Hematopoietic multipotent progenitor cell treated with erythropoietin and hydrocortisone succinate and interleukin-3 and kit ligand, for 17 days (in vitro differentiated cells): ENCODE measurements around the gene P3H3.
"Not testable (repeated sequence)": the region's sequence is repeated elsewhere in the genome, so short reads cannot be mapped to it uniquely, and the experiment has no call there.

Experiments
- DNase-seq: peaks from one replicate; pipeline ENCODE4 v3.0.0-alpha.2; 2015; ENCODE audit warnings: low spot score

Gene P3H3

GRCh38 chr12:6846316-6846869 lies 18.2 kb downstream of the P3H3 start:
- no peak for DNase-seq

- DNase-seq = no peak
Observed at GRCh38 chr12:6847676-6848075, 19.5 kb downstream of the P3H3 start.

- DNase-seq = no peak
Observed at GRCh38 chr12:6849427-6849826, 21.2 kb downstream of the P3H3 start.

GRCh38 chr12:6849976-6850560 lies 21.9 kb downstream of the P3H3 start:
- DNase-seq = no peak

DNA sequence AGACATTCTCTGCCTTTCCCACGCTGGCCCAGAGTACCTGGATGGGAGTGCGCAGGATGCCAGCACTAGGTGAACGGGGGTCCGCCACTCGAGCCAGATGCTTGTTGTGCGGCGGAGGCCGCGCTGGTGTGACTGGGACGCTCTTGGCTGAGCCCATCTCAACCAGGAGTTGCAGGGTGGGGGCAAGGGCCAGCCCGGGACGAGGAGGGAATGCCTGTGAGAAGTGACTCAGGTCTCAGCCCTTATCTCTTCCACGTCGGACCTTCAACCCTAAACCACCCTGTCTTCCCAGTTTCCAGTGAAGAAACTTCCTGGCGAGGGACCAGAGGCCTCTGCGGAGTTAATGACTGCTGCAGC lies 22.6 kb downstream of the P3H3 start:
- no peak for DNase-seq

DNA sequence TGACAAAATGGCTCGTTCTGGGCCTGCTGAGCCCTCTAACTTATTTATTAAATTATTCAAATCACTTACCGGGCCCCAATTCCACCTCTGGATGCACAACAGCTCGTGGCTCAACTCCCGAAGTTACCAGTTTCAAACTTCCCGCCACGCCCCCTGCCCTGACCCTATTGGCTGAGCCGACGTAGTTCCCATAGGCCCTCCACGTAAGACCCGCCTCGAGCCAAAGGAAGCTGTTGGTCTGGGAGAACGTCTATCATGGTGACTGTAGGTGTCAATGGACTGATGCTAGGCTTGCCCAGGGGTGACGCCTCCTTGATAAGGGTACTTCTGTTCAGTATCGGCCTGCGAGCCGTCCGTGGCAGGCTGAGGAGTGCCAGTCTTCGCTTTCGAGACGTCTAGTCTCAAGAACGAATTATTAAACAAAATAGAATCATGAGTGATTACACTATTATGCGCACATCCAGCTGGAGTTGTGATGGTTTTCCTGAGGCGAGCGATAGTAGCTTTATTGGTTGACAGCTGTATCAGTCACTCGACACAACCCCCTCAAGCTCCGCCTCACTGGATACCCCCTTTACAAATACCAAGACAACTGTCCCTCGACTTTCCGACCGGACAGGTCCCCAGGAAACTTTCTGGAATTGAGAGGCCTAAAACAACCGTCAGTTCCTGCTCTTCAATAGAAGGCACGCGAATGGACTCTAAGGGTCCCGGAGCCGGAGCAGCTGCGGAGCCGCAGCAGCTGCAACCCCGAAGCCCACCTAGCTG lies 23.1 kb downstream of the P3H3 start, which contains the start of gene CDCA3:
Gene CDCA3, minus strand, starts transcription at position 134 of the 768 bp plus-strand sequence. CDS start 334 bp downstream, outside the sequence.
- peak; percentile 98 for DNase-seq

- peak; percentile 99 for DNase-seq
Observed at GRCh38 chr12:6851921-6852650, 23.9 kb downstream of the P3H3 start, which contains the start of gene USP5. Gene USP5 (plus strand): TSS chr12:6852150. CDS start chr12:6852180, 30 bp downstream.

DNA sequence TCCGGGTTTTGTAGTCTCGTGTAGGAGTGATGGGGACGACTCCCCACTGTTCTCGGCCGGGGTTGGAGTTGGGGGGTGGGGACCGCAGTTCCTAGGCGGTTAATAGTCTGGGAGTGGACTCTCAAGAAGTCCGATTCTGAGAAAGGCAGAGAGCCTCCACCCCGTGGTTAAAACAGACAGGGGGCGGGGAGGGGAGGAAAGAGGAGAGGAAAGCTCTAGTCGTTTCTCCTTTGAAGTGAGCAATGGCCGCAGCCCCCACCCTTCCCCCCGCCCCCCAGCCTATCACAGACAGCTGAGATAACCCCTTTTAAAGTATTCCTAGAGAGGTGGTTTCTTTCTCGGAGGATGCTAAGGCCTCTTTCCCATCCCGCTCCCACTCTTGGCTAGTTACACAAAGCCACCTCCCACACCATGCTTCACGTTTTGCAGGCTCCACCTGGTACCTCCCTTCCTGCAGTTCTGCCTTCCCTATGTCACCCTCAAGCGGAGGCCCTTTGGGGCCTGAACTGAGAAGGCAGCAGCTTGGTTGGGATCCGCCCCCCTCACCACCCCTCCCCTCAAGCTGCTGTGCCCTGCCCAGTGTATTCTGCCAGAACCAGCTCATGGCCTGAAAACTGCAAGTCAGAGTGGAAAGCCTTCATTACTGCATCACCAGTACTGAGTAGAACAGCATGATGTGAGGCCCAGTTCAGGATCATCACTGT lies 24.6 kb downstream of the P3H3 start:
- peak; percentile 84 for DNase-seq

DNA sequence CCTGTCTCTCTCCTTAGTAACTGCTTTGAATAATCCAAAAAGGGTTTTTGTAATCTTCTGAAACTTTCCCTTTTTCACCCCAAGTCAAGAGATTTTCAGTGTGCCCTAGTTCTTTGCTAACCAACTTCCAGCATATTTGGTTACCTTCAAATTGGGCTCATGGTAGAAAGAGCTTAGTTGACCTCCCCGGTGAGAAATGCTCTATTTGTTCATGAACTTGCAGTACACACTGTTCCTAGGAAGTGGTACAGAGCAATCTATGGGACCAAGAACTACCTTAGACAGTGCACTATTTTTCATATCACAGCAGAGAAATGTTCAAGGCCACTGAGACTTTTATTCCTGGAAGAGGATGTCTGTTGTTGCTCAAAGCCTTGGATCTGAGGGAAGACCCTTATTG lies 25.4 kb downstream of the P3H3 start:
- no peak for DNase-seq

DNA sequence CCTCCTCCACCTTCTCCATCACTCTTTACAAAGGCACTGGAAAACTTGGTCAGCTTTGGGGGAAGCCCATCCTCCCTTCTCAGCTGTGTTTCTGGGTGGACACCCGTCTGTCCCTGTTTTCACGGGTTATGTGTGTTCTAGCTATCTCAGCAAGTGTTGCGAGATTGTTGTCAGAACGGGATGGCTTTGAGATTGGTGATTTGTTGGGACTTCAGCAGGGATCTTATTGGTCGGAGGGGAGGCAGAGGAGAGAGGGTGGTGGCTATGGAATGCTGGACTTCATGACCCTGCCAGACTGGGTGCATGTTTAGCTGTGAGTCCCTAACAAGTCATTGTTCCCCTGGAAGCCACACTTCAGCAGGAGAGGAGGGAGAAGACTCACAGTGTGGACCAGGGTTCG lies 25.8 kb downstream of the P3H3 start:
- DNase-seq = no peak

DNA sequence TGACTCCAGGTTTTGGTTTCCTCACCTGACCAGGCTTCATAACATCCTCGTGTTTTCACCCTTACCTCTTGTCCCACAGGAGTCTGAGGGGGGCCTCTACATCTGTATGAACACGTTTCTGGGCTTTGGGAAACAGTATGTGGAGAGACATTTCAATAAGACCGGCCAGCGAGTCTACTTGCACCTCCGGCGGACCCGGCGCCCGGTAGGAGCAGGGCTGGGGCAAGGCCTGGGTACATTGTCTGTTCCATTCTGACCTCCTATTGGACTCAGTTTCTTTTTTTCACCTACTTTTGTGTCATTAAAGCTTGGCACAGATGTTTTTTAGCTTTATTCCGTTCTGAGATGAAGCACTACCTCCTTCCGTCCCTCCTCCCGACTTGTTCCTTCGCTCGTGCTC lies 27.1 kb downstream of the P3H3 start:
- DNase-seq = no peak

- DNase-seq = no peak
Observed at GRCh38 chr12:6858799-6859198, 30.6 kb downstream of the P3H3 start.

GRCh38 chr12:6860116-6860515 lies 31.9 kb downstream of the P3H3 start:
- DNase-seq = no peak

DNA sequence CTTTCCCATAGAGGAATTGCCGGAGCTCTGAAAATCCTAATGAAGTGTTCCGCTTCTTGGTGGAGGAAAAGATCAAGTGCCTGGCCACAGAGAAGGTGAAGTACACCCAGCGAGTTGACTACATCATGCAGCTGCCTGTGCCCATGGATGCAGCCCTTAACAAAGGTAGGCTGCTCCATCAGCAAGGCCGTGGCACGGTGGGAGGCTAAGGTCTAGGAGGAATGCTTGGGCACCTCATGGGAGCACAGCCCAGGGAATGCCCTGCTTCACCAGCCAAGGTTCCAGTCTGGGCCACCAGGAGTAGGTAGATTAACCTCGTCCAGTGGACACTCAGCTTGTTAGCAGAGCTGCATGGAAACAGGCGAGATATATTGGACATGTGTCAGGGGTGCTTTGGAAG lies 32.7 kb downstream of the P3H3 start:
- DNase-seq = no peak

- DNase-seq = no peak
Observed at GRCh38 chr12:6861391-6861790, 33.2 kb downstream of the P3H3 start.

DNA sequence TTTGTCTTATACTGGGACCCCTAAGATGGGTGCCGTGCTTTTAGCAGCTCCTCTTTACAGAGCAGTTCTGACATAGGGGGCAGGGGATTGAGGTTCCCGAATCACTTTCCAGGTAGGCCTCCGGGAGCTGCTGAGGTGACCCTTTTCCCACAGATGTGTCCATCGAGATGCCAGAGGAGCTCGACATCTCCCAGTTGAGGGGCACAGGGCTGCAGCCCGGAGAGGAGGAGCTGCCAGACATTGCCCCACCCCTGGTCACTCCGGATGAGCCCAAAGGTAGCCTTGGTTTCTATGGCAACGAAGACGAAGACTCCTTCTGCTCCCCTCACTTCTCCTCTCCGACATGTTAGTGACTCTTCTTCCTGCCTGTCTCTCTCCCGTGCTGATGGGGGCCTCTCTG lies 34.8 kb downstream of the P3H3 start:
- DNase-seq = no peak

GRCh38 chr12:6863586-6864321 lies 35.5 kb downstream of the P3H3 start:
- no peak for DNase-seq

GRCh38 chr12:6865307-6865706 lies 37.1 kb downstream of the P3H3 start:
- not testable (repeated sequence) for DNase-seq

DNA sequence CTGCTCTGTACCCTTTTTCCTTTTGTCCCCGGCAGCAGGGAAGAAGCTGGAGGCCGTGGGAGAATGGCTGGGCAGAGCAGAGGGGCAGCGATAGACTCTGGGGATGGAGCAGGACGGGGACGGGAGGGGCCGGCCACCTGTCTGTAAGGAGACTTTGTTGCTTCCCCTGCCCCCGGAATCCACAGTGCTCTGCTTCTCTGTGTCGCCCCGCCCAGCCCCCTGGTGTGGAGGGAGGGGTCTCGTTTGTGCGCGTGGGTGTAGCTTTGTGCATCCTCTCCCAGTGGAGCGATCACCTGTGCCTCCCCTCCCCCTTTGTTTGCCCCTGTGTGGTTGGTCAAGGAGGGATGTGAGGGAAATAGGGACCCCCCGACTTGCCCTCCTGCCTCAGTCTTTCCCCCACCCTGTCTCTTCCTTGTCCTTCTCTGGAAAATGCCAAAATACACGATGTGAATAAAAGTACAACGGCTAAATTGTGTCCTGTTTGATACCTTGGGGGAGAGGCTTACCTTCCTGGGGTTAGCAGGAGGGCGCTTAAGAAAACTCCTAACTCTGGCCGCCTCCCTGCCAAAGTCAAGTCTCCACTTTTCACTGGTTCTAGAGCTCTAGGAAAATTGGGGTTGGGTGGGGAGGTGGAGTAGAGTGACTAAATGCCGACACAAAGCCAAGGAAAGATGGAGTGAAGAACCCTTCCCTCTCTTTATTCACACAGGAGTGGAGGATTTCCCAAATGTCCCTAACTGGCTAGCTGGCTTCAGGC lies 38.1 kb downstream of the P3H3 start:
- DNase-seq = no peak

DNA sequence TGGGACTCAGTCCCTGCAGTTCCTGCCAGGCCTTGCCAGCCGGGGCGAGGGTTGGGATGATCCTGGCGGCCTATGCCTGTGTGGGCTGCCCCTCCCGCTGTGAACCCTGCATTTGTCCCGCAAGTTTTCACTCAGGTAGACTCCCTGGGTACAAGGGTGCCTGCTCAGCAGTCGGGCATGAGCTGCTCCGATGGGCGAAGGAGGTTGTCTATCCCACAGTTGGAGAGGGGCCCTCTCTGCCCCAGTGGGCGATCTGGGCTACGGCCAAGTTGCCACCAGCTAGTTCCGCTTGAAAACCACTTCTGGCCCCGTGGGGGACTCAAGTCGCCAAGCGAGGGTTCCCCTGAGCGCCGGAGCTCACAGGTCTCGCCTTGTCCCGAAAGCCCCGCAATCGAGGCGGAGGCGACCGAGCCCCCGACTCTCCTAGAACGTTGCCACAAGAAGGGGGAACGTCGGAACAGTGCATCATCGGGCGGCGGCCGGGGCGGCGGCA lies 38.8 kb downstream of the P3H3 start:
- no peak for DNase-seq
